ENCODE results near the gene NPM3. TPM values are rescaled to one million over a fixed set of nuclear protein-coding genes. Genes with fewer than 3 reads are reported as not detected.
"Not testable (repeated sequence)": the region's sequence is repeated elsewhere in the genome, so short reads cannot be mapped to it uniquely, and the experiment has no call there.

NPM3 gene
- total RNA-seq, 1 experiment from 2014 or later: 87.3 TPM

DNA sequence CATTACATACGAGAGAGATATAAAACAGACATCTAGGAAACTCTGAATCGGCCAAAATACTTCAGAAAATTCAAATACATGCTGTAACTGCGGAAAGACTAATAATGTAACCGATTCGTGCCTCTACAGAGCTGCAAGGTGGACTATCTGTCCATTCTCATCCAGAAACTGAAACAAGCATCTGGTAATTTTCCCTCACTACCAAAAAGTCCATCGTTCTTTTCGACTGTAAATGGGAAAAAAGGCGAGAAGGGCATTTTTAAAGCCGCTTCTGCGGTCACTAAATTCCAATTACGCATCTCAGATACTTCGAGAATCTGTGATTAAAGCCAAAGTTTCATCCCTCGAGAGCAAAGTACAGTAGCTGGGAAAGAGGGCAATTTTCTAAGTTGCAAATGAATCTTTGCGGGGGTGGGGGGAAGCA lies 33.7 kb upstream of the NPM3 start:
- no peak for DNase-seq
- no peaks in the 10 kb centered on the region for H3K9me3 ChIP-seq
- H3K27me3 ChIP-seq: no peaks in the 10 kb centered on the region
- H3K36me3 ChIP-seq: peaks cover 25% of the 10 kb centered on the region
- peak overlapping the region; percentile 76 for H3K4me3 ChIP-seq

DNA sequence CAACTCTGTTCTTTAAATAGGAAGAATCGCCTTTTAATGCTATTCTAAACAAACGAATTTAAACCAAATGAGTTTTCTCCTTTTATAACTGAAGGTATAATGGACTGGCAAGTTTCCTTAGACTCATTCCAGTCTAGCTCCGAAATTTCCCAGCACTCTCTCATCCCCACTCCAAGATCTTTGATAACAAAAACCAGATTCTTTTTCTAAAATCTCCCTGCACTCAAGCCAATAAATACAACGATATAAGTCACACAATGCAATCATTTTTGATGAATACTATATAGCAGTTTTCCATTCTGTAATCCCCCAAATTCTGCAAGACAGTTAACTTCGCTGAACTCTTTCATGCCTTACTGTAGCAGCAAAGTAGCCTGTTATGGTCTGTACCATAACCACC lies 33.1 kb upstream of the NPM3 start:
- Histone ChIP-seq H3K27me3 (no peaks in the 10 kb centered on the region), H3K9me3 (no peaks in the 10 kb centered on the region), H3K4me3 (peak overlapping the region; percentile 76), H3K36me3 (peaks cover 30% of the 10 kb centered on the region)
- DNase-seq: no peak

DNA sequence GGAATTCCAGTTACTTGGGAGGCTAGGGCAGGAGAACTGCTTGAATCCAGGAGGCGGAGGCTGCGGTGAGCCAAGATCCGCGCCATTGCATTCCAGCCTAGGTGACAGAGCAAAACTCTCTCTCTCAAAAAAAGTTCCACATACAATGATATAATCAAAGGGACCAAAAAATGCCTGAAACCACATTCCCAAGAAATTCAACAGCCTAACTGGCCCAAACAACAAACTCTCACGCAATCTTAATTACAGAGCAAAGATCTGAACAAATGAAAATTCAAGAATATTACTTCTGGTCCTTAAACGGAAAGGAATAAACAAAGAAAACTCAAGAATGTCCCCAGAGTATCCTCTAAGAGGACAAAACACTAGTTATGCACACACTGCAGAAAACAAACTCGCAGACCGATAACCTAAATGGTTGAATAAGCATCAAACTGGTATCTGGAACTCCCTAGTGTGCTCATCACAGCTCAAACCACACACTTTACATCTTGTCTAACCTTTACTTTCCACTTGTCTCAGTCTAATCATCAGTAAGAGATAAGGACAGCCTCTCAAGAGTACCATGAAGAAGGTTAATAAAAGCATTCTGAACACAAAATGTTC lies 31.3 kb upstream of the NPM3 start:
- H3K4me3 ChIP-seq: peak overlapping the region; percentile 76
- H3K36me3 ChIP-seq: peaks cover 45% of the 10 kb centered on the region
- no peak for DNase-seq
- H3K9me3 ChIP-seq: no peaks in the 10 kb centered on the region
- no peaks in the 10 kb centered on the region for H3K27me3 ChIP-seq

DNA sequence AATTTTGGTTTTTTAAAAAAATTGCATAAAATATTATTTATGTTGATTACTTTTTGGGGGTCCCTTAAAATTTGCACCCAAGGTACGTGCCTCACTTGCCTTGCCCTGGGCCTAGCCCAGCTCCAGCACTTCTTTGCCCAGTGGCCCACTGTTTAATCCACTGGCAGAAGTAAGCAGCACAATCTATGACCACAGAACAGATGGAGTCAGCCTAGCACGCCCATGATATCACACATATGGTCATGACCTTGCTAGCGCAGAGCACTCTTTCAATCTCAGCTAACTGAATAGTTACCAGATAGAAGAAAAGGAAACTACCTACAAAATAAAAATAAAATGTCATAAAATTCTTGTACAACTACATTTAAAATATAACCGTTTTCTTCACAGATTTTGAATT lies 29.4 kb upstream of the NPM3 start:
- DNase-seq: no peak
- peaks cover 62% of the 10 kb centered on the region for H3K36me3 ChIP-seq
- no peak overlapping the region for H3K4me3 ChIP-seq

DNA sequence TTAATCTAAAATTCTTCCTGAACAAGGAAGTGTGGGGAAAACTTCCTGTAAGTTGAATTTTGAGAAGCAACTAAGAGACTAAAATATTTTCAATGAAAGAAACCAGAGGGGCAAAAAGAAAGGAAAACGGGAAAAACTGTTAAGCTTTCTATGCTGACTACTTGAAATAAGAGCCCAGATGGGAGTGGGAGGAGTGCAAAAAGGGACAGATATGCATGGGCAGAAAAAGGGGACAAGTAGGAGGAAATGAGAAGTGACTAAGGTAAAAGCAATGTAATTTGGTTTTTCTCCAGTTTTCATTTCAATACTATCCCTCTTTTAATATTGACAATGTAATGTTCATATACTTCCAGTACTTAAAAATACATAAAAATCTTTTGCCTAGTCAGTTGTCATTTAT lies 23.9 kb upstream of the NPM3 start:
- no peaks in the 10 kb centered on the region for H3K27me3 ChIP-seq
- H3K9me3 ChIP-seq: no peaks in the 10 kb centered on the region
- DNase-seq: no peak
- H3K4me3 ChIP-seq: no peak overlapping the region
- H3K36me3 ChIP-seq: peaks cover 88% of the 10 kb centered on the region

More for the DNA sequence above, 29.4 kb upstream of the NPM3 start:
- Histone ChIP-seq H3K9me3 (no peaks in the 10 kb centered on the region), H3K27me3 (no peaks in the 10 kb centered on the region)

DNA sequence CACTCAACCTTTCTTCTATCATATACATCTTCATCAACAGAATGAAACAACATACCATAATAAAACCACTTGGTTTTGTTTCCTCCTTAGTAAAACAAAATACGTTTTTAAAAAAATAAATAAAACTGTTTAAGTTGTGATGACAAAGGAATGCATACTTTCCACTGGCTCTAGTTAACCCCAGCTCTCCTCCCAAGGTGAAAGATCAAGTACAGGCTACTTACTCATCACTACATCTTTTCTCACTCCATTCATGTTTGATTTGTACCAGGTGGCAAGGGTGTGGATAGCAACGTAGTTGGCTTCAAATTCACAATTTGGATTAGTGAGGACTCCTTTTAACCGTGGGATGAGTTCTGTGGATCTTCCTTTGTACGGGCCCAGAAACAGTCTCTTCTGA lies 20.3 kb upstream of the NPM3 start:
- H3K9me3 ChIP-seq: no peaks in the 10 kb centered on the region
- no peak for DNase-seq
- peaks cover 89% of the 10 kb centered on the region for H3K36me3 ChIP-seq
- no peaks in the 10 kb centered on the region for H3K27me3 ChIP-seq
- no peak overlapping the region for H3K4me3 ChIP-seq

DNA sequence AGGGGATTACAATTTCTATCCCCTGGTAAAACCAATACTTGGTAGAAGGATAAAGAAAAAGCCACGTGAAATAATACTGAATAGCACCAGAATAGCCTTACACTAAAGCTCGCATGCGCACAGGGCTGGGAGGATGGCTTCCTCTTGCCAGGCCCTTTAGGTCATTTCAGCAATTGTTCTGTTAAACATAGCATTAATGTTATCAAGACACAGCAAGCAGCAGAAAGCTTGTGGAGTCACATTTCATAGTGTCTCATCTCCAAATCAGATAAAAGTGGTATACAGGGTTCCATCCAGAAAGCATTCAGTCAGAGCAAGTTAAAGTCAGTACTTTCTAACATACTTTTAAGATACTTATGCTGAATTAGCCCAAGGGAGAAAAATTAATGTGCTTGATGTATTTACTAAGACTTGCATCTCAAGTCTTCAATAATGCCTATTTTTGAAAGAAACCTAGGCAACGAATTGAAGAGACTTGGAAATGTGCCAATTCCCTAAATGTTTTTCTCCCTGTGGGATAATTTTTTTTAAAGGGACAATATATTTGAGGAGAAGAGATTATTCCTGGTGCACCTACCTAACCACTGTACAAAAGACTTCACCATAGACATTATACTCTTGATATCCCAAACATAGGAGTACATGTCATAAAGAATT lies 14.3 kb upstream of the NPM3 start:
- Histone ChIP-seq H3K36me3 (peaks cover 96% of the 10 kb centered on the region), H3K4me3 (no peak overlapping the region), H3K27me3 (no peaks in the 10 kb centered on the region), H3K9me3 (no peaks in the 10 kb centered on the region)
- DNase-seq: no peak

DNA sequence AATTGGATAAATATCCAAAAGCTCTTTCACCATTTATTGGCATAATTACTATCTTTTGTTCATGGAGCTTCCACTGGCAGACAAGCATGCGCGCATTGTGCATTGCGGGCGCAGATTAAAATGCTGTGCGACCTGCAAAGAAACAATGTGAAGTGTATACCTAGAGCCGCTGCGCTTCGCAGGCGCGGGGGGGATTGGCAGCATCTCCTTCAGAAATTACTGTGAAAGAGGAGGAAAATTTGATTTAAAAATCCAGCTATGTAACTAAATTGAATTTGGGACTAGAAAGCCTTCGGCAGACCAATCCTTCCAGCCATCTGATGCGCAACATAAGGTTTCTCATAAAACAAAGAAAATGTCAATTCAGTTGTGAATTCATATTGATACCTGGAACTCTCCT lies 10.3 kb upstream of the NPM3 start:
- Histone ChIP-seq H3K9me3 (no peaks in the 10 kb centered on the region), H3K36me3 (peaks cover 95% of the 10 kb centered on the region), H3K4me3 (no peak overlapping the region), H3K27me3 (no peaks in the 10 kb centered on the region)
- no peak for DNase-seq

DNA sequence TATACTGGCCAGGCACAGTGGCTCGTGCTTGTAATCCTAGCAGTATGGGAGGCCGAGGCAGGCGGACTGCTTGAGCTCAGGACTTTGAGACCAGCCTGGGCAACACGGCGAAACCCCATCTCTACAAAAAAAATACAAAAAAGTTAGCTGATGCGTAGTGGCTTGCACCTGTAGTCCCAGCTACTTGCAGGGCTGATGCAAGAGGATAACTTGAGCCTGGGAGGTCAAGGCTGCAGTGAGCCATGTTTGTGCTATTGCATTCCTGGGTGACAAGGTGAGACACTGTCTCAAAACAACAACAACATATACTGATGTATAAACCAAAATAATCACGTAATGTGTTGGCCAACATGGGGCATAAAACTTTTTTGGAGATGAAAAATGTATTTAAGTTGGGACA lies 6.4 kb upstream of the NPM3 start:
- DNase-seq: no peak
- H3K9me3 ChIP-seq: no peaks in the 10 kb centered on the region
- H3K36me3 ChIP-seq: peaks cover 86% of the 10 kb centered on the region
- no peak overlapping the region for H3K4me3 ChIP-seq
- H3K27me3 ChIP-seq: no peaks in the 10 kb centered on the region

DNA sequence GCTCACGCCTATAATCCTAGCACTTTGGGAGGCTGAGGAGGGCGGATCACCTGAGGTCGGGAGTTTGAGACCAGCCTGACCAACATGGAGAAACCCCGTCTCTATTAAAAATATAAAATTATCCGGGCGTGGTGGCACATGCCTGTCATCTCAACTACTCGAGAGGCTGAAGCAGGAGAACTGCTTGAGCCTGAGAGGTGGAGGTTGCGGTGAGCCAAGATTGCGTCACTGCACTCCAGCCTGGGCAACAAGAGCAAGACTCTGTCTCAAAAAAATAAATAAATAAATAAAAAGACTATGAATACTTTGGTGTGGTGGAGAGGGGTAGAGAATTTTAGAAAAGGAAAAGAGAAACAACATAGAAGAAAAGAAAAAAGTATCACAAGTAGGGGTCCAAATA lies 6.0 kb upstream of the NPM3 start:
- not testable (repeated sequence) for H3K9me3 ChIP-seq, DNase-seq, H3K27me3 ChIP-seq, H3K4me3 ChIP-seq
- peaks cover 85% of the 10 kb centered on the region for H3K36me3 ChIP-seq

DNA sequence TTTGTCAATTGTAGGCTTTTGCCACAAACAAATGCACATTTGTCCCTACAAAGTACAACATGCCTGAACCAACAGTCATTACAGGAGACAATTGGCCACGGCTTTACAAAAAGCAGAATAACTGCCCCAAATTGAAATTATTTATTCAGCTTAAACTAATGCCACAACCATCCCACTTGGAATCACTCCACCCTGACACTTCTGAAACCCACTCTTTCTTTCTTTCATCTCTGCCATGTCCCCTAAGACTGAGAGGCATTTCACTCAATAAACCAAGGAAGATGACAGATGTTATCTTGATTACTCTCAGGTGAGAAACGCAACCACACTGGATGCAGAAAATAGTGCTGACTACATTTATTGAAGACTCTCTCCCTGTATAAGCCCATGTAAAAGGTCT lies 2.6 kb upstream of the NPM3 start:
- H3K27me3 ChIP-seq: no peaks in the 10 kb centered on the region
- H3K9me3 ChIP-seq: no peaks in the 10 kb centered on the region
- DNase-seq: no peak
- no peak overlapping the region for H3K4me3 ChIP-seq
- peaks cover 58% of the 10 kb centered on the region for H3K36me3 ChIP-seq

DNA sequence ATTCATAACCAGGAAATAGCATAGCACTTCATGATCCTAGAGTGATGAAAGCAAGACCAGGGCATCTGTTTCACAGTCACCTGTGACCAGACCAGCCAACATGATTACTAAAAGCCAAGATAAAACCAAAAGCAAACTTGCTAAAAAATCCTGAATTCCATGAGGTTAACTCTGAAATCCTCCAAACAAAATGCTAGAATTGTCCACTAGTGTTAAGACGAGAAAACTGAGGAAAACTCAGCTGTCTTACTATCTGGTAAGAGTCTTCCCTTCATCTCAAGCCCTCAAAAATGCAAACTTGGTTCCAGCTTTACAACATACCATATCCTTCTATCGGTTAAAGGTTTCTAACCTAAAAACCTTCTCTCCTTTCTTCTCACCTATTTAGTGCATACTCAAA lies 1.3 kb upstream of the NPM3 start:
- Histone ChIP-seq H3K36me3 (peaks cover 55% of the 10 kb centered on the region), H3K4me3 (no peak overlapping the region), H3K9me3 (no peaks in the 10 kb centered on the region), H3K27me3 (no peaks in the 10 kb centered on the region)
- DNase-seq: no peak

DNA sequence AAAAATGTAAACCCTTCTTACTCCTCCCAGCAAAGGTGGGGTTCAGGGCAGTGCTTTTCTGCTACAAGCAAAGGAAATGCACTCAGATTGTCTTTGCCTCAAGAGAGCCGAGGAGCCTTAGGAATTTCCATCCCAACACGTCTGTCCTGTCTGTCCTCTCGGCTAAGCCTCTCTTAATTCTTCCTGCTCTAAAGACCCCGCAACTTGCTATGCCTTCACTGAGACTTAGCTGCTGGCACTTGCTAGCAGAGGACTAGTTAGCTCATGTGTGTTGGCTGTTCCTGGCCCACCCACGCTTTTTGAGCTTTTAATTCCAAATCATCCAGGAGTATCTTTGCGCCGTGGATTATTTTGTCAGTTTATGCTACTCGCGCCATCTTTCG lies 481 bp upstream of the NPM3 start:
- H3K36me3 ChIP-seq: peaks cover 47% of the 10 kb centered on the region
- H3K4me3 ChIP-seq: peak overlapping the region; percentile 80
- no peak for DNase-seq
- no peaks in the 10 kb centered on the region for H3K9me3 ChIP-seq
- no peaks in the 10 kb centered on the region for H3K27me3 ChIP-seq

DNA sequence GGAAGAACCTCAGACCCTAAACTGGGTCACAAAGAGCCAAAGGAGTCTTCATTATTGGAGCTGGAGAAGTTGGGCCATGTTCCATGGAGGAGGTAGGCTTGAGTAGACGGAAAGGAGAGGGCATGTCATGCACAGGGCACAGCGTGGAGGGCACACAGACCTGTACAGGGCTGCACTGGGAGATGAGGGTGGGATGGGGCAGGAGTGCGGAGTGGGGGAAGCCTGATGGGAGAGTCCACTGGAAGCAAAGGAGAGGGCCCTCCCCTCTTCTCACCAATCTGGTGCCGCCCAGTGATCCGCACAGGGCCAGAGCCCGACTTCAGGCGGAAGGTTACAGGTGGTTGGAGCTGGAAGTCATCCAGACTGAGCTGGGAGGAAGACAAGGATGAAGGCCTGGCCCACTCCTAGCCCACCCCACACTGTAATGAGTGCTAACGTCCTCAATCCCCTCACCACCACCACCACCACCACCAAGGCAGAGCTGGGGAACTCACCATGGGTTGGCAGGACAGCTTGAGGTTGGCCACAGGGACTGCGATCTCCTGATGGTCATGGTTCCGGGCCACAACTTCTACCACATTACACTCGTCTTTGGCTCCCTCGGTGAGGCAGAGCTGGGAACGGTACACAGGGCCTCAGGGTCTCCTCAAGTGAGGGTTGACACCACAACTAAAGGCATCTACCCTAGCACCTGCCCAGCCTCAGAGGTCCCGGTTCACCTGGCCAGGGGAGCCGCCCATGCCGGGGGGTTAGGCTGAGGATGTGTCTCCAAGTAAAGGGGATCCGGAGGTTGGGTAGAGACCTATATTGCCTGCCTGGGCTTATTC lies 1.0 kb downstream of the NPM3 start:
- H3K27me3 ChIP-seq: no peaks in the 10 kb centered on the region
- DNase-seq: no peak
- peaks cover 39% of the 10 kb centered on the region for H3K36me3 ChIP-seq
- H3K4me3 ChIP-seq: peak overlapping the region; percentile 80
- no peaks in the 10 kb centered on the region for H3K9me3 ChIP-seq

DNA sequence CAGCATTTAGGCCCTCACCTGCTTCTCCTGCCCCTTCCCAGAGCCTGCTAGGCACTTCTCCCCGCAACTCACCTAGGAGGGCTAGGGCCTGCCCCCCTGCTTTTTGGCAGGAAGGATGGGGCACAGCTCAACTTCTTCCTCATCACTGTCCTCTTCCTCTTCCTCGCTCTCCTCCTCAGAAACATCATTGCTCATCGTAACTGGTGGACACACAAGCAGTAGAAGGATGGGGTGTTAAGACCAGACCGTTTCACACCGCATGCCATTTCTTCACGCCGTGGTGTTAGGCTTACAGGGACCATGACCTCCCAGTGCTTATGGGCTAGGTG lies 1.6 kb downstream of the NPM3 start:
- no peaks in the 10 kb centered on the region for H3K27me3 ChIP-seq
- DNase-seq: no peak
- H3K36me3 ChIP-seq: peaks cover 35% of the 10 kb centered on the region
- no peaks in the 10 kb centered on the region for H3K9me3 ChIP-seq
- no peak overlapping the region for H3K4me3 ChIP-seq

DNA sequence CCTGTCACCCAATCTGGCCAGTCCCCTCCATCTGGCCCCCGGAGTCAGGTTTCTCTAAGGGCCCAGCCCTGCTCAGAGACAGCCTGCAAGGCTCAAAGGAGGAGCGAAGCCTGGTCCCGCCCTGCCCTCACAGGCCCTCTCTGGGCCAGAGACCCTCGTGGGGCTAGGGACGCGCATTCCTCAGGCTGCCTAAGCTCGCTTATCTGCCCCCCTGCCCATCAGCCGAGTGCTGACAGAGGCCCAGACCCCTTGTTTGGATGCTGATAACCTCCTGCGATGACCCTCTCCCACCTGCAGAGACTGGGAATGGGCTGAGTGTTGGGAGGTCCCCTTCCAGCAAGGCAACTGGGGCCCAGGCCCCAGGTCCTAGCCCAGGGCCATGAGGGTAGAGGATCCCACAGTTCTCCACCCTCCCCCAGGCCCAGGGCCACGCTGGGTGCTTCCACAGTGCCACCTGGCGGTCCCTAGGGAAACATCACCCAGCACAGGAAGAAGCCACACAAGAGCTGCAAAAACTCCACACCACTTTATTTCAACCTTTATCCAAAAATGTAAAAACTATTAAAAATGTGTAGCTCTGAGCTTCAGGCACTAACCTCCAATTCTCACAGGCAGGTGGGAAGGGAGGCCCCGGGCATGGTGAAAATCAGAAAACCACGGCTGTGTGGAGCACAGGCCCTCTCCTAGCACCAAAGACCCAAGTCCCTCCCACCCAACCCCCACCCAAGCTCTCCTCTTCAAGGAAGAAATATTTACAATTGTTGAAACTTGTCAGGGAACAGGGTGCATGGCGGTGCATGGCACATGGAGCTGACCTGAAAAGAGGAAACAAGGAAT lies 2.2 kb downstream of the NPM3 start:
- Histone ChIP-seq H3K9me3 (no peaks in the 10 kb centered on the region), H3K36me3 (peaks cover 30% of the 10 kb centered on the region), H3K27me3 (no peaks in the 10 kb centered on the region), H3K4me3 (no peak overlapping the region)
- DNase-seq: peak; percentile 53

DNA sequence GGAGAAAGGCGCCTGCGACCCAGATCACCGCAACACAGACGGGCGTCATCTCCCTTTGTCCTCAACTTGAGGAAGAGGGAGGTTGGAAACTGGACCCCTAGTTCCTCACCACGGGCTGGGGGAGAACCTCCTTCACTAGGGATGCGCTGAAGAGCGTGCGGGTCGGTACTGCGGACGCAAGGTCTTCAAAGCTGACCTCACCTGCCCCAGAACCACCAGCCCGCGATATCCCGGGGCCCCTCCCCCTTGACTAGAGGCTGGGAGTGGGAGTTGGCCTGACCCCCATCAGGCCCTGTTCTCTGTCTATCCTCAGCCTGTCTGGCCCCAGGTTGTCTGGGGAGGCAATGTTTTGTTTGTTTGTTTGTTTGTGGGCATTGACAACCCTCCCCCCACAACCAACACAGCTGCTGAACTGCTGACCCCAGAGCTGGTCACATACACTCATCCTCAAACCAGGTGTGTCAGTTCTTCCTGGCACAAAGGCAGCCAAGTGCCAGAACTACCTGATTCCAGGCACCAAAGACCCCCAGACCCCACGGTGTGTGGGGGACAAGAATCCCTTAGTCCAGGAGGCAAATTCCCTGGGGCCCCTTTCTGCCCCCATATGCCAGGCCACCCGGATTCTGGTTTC lies 2.9 kb downstream of the NPM3 start:
- no peaks in the 10 kb centered on the region for H3K27me3 ChIP-seq
- DNase-seq: no peak
- H3K9me3 ChIP-seq: no peaks in the 10 kb centered on the region
- H3K36me3 ChIP-seq: peaks cover 22% of the 10 kb centered on the region
- no peak overlapping the region for H3K4me3 ChIP-seq

Measured in MG63 (cell line).